ENCODE measurements around the gene HSPA9.

Gene HSPA9

DNA sequence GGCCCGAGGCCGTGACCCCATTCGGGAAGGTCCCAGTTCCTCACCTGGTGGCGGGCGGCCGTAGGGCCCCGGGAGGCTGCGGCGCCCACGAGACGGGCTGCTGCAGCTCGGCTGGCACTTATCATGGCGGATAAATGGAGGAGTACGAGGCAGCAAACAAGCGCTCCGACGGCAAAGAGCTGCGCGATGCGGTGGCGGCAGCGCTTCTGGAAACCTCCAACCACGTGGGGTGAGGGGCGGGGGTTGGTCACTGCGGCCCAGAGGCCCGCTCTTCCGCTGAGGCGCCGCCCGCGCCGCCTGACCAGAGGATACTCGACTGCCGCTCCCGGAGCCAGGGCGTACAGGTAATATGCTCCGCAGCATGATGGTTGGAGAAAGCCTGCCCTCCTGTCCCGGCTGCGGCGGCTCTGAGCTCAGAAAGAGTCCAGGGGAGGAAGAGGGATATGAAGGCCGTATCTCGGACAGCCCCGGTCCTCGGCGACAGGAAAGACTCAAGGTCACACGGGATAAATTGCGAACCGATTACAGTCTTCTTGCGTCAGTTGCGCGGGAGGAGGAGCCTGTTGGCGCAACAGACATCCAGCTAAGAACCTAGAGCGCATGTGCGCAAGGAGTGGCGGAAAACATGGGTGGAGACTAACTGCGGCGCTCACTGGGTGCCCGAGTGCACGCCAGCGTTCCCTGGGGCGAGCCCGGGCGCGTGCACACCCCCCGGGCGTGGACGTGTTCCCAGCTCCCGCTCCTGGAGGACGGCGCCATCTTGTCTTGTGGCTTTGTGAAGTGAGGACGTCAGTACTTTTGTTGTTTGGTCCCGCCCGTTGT, at the start of gene HSPA9:
Gene HSPA9, minus strand, starts transcription at position 208 of the 822 bp plus-strand sequence. Its CDS starts 83 bp downstream, at position 125.
- peak; percentile 91 to 94 for DNase-seq (ENCODE audit: low read depth in 2 of 2)

DNA sequence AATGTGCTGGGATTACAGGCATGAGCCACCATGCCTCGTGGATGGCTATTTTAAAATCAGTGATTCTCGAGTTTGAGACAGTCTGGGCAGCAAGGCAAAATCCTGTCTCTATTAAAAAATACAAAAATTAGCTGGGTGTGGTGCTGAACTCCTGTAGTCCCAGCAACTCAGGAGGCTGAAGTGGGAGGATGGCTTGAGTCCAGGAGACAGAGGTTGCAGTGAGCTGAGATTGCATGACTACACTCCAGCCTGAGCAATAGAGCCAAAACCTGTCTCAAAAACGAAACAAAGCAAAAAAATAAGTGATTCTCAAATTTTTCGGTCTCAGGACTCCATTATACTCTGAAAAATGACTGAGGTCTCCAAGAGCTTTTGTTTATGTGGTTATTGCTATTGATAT, 47.9 kb upstream of the HSPA9 start:
- no peak for DNase-seq (ENCODE audit: low read depth in 2 of 2)

DNA sequence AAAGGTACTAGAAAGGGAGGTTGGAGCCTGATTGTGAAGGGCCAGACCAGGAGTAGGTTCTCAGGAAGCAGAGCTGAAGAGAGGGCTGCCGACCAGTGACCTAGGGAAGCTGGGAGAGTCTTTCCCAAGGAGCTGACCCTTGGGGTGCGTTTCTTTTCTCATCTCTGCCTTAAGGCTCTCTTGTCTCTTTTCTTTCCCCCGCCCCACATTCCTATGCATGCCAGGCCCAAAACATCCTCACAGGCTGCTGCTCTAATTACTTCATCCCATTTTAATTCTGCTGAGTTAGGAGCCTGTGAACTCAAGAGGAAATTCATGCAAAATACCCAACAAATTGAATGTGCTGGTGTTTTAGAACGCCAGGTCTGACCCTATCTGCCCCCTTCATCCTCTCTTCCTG, 46.9 kb upstream of the HSPA9 start:
- no peak for DNase-seq (ENCODE audit: low read depth in 2 of 2)

DNA sequence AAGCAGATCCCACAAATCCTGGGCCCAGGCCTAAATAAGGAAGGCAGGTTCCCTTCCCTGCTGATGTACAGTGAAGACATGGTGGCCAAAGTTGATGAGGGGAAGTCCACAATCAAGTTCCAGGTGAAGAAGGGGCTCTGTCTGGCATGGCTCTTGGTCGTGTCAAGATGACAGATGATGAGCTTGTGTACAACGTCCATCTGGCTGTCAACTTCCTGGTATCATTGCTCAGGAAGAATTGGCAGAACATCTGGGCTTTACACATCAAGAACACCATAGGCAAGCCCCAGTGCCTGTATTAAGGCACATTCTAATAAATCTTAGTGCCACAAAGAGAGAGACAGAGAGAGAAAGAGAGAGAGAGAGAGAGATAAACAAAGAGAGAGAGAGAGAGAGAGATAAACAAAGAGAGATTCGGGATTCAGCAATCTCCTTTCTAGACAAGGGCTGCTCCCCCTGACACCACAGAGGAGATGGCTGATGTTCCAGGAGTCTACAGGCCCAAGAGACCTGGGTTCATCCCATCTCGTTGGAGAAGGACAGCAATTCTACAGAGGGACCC, 45.5 kb upstream of the HSPA9 start:
- DNase-seq (ENCODE audit: low read depth in 2 of 2), result no peak

DNA sequence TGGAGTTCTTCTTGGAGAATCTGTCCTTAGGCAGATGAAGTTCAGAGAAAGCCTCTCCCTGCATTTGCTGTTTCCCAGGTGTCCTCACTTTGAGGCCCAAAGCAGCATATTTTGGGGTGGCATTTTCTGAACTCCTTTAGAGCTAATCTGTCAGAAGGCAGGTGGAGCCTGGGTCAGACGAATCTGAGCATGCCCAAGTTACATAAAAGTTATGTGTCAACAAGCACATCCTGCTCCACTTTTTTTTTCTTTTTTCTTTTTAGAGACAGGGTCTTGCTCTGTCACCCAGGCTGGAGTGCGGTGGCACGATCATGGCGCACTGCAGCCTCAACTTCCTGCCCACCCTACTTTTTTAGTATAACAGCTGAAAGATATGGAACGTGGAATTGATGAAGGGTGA, 41.3 kb upstream of the HSPA9 start:
- no peak for DNase-seq (ENCODE audit: low read depth in 2 of 2)

DNA sequence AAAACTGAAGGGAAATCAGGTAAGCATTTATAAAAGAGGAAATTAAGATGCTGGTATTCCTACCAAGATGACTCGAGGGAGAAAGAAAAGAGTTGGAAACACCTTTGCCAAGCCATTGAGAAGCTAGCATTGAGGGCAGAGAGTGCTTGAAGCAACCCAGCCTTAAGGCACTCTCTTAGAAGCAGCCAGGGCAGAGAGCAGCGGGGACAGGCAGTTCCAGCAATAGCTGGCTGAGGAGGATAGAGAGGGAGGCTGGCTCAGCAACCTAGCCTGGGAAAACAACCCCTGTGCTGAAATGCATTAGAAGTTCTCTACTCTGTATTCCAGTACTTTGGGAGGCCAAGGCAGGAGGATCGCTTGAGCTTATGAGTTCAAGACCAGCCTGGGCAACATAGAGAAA, 40.3 kb upstream of the HSPA9 start:
- no peak for DNase-seq (ENCODE audit: low read depth in 2 of 2)

DNA sequence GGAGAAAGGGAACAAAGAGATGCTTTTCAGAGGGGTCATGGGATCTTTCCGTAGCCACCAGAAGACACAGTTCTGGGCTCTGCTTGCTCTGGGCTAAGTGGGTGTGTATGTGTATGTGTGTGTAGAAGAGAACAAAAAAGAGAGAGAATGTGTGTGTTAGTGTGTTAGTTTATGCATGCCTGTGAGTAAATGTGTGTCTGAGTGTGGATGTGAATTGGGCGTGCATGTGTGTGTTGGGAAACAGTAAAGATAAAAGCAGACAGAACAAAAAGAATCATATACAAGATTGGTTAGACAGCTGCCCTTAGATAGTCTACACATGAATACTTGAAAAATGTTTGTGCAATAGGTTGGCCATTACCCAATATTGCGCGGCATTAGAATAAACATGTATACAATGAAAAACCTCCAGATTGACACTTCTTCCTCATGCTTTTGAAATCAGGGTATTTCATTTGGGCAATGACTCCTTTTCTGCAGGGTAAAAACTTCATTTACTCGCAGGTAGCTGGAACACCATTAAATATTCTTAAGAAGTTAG, 36.5 kb upstream of the HSPA9 start:
- no peak for DNase-seq (ENCODE audit: low read depth in 2 of 2)

DNA sequence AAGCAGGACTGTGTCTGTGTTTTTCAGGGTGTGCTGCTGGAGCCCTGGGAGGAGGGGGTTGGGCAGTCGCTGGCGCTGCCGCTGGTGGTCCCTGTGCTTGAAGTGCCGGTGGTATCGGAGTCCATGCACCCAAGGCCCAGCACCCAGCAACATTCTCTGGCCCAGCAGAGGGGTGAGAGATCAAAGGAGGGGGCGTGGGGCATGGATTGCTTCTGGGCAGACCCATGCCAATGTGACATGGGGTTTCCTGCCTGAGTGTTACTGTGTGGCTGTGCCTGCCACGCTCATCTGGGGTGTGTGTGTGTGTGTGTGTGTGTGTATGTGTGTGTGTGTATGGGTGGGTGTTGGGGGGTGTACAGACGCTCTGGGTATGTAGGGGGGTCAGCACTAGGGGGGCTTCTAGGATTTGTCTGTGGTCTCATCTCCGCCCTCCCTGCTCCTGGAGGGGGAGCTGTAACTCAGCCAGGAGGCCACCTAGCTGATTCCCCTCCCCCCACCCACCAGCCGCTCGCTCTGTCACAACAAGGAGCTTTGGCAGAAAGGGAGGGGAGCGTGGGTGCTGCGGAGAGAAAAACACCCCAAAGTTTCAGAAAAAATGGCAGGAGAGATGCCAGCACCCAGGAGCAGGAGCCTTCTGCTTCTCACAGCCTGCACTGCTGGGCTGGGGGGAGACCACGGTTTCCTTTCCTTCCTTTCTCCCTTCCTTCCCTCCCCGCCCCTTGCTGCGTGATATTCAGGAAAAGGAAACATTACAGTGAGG, 35.9 kb upstream of the HSPA9 start:
- no peak for DNase-seq (ENCODE audit: low read depth in 2 of 2)

DNA sequence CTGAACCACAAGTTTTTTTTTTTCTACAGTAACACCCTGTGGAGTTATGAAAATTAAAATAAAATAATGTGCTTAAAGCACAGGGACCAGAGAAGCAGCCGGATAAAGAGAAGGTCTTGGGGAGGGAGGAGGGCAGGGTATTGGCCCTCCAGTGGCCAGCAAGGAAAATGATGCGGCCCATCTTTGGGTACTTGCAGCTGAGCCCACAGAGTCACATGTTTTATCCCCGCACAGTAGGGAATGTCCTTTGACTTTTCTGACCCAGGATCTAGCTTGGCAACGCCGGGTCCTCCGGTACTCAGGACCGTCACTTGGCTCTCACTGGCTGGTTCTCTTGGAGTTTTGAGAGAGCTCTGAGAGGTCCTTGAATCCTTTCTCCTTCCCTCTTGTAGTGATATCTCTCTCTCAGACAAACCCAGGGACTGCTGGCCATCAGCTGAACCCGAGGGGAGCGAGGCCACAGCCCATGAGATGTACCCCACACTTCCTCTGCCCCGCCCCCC, 35.3 kb upstream of the HSPA9 start:
- no peak for DNase-seq (ENCODE audit: low read depth in 2 of 2)

DNA sequence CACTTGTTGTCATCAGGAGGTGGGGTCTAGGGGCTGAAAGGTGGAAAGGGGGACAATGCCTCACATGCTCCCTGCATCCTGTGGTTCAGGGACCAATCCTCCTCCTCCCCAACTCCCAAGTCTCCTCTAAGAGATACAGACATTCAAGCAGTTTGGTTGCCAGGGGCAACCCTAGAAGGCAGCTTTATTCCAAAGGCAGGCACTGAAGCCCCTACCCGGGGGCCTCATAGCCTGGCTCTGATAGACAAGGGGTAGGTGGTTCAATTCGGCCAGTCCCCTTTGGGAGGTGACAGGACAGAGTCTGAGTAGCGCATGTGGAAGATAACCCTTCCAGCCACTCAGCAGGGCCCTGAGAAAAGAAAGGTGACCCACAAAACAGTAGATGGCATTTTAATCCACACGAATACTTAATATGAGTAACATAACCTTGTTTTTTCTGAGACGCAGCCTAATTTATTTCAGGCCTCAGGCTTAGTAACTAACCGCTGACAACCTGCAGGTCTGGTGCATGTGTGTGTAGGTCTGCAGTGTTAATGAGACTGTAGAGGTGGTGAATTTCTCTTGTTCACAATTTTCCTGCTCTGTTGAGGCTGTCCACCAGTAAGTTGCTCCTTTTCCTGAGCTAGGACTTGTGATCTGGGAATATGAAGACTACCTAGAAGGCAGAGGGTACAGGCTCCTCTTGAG, 31.3 kb upstream of the HSPA9 start:
- no peak for DNase-seq (ENCODE audit: low read depth in 2 of 2)

DNA sequence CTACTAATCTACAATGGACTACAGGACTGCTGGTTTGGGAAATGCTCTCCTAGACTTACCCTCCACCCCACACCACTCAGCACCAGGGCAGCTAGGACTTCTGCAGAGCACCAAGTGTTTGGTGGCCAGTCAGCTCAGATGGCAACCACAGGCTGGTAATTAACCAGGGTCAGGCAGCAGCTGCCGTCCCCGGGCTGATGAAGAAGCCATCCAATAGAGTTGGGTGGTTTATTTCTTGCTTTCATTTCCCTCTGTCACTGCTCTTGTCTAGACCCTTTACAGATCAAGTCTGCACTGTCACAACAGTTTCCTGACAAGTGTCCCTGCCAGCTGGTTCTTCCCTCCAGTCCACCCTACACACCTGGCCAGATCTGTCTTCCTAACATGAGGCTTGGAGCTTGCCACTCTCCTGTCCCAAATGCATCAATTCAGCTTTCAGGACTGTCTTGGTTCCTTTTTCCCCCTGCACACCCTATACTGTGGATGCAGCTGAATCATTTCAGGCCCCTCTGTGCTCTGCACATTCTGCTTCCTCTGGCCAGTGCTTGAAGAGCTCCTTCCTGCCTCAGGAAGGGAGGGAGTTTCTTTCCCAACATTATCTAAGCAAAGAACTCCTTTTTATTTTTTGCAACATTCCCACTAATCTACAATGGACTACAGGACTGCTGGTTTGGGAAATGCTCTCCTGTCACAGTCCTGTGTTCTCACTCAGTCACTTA, 30.2 kb upstream of the HSPA9 start:
- no peak for DNase-seq (ENCODE audit: low read depth in 2 of 2)

DNA sequence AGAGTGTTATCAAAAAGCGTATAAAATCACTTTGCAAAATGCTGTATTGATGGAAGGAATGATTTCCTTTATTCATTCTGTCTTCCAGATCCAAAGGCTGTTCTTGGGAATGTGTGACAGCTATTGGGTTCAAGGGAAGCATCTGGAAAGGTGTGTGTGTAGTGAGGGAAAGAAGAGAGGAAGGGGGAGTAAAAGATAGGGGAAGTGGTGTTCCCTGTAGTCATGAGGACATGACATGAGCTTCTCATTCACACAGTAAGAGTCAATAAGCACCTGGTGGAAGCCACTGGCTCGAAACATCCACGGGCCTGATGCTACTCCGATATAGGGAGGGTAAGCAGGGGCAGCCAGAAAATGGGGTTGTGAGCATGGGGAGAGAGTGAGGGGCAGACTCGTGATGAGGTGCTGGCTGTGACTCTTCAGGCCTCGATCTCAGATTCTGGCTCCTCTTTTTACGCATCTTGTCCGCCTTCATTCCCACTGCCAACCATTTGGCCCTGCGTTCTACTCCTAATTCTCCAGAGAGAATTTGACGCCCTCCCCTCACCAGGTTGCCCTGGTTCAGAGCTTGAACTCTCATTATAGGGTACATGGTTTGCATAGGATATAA, 29.1 kb upstream of the HSPA9 start:
- no peak for DNase-seq (ENCODE audit: low read depth in 2 of 2)

DNA sequence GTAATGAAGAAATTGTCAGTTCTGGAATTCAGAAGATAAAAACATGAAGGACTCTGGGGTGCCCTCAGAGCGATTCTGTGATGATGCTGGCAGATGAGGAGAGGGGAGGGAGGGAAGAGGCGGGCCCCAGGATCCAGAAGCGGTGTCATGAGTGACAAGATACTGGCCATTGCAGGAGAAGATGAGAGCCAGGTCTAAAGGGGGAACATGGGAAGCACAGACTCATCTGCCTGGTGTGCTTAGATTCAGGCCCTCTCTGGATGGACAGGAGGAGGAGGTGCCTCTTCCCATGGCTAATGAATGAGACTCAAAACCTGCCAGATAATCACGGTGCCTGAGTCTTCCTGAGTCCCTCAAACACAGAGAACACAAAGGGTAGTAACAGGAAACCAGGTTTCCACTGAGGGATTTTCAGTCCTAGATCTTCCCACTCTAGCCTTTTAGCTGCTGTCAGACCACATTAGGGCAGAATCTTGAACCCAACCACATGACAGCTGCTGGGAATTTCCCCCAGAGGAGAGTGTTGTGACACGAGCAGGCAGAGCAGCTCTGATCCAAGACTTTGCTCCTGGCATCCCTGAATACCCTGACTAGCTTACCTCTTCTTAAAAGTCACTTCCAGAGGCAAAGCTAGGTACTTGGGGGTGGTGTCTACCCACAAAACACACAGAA, 28.2 kb upstream of the HSPA9 start:
- no peak for DNase-seq (ENCODE audit: low read depth in 2 of 2)

DNA sequence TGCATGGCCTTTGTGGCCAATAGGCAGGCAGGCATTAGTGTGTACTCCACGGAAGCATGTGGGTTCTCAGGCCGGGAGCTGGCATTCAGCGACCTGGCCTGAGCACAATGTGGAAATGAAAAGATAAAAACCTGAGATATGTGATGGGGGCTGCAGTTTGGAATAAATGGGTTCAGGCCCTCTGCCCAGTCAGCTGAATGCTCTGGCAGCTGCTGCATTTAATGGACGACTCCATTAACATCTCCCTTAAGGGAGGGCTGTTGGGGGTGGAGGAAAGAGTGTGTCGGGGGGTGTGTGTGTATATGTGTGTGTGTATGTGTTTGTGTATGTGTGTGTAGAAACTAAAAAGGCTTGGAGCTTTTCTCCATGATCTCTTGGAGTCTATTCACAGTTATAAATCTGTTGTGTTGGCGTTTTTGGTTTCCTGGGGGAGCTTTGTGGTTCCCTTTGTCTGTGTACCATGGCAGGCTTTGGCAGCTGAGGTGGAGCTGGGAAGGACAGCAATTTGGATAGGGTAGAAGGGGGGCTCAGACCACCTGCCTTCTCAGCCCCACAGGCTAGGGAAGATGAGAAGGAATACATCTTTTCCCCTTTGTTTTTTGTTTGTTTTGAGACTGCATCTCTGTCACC, 27.3 kb upstream of the HSPA9 start:
- DNase-seq (ENCODE audit: low read depth in 2 of 2), result no peak

DNA sequence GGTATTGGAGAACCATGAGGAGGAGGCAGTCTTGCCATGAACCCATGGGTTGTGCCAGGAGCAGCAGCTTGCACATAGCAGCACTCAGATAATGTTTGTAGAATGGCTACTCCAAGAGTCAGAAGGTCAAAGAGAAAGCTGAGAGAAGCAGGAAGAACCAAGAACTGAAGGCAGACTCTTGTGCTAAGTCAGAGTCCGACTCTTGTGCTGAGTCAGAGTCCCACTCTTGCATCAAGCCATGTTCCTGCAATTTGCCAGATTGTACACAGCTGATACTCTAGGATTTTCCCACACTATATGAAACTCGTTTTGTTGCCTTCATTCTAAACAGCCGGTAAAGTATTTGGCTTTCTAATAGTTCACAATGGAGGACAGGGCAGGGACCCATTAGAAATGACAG, 26.2 kb upstream of the HSPA9 start:
- no peak for DNase-seq (ENCODE audit: low read depth in 2 of 2)

DNA sequence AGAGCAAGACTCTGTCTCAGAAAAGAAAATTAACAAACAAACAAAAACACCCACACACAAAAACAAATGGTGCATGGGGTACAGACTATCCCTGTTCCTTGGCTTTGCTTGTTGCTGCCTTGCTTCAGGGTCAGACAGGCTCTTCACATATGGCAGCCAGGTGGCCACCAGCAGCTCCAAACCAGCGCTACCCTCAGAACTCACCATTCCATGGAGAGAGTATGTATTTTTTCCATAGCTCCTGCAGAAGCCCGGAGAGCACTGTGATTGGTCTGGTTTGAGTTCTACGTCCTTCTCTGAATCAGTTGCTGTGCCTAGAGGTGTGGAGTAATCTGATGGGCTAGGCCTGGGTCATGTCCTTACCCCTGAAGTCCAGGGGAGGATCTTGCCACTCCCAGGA, 25.2 kb upstream of the HSPA9 start:
- DNase-seq (ENCODE audit: low read depth in 2 of 2), result no peak

DNA sequence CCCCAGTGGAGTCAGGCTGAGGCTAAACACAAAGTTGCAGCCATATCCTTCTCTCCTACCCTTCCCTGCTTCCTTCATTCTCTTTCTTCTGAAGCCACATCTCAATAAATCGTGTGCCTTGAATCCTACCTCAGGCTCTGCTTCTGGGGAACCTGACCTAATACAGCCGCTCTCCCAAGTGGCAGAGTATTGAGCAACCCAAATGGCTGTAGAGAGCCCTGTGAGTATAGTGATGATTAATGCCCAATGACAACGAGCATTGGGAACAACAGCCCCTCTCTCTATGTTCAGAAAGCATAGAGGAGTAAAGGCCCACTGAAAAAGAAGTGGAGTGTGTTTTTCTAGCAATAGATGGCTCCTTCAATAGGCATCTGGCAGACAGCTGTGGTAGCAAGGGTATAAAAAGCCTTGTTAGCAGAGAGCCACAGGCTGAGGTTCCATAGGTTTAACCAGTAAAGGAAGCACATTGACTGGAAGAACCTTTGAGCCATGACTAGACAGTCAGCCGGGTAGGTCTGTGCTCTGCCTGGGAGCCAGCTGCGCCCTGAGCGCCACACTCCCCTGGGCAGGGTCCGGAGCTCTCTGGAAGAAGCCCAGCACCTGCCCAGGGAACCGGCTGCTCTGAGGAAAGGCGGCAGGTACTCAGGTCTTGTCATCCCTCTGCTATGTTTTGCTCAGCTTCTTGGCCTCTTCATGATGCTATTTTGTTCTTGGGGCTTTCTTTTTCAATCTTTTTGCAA, 22.6 kb upstream of the HSPA9 start:
- no peak for DNase-seq (ENCODE audit: low read depth in 2 of 2)

DNA sequence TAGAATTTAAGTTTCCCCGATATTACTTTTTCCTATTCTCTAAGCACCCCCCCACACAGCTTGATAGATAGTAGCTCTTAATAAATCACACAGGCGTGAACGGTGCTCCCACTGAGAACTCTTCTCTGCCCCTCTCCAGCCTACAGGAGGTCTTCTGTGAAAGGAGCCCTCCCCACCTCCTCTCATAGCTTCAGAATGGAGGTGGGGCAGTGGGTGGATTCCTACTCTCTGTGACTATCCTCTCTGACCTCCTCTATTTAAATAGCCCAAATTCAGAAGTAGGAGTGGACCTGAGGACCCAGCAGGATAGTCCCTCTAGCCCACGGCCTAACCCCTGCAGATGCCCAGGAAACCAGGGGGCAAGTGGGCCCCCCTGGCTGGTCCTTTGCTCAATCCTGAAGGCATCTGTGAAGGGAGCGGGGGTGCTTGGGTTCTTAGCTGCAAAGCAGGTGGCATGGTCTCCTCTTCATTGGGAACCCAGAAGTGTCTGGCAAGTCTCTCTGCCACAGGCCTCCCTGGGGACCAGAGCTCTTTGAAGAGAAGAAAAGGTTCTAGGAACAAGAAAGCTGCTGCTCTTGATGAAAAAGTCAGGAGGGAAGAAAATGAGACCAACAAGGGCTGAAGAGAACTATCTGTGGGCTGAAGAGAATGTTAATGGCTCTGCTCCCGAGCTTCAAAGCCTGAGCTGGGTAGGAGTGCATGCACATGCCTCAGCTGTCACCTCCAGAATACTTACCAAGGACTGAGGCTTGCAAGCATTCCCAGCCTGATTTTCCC, 21.1 kb upstream of the HSPA9 start:
- no peak for DNase-seq (ENCODE audit: low read depth in 2 of 2)
